Omental fat pad (tissue), 4 donors: ENCODE measurements around the gene SPAG17. TPM values are rescaled to one million over a fixed set of nuclear protein-coding genes. Genes with fewer than 3 reads are reported as not detected.

Experiments used
- ATAC-seq: fragments of 150-250 bp; one replicate; pipeline ENCODE4 v1.9.1; 2016; ENCODE audit warnings: mild to moderate bottlenecking, moderate library complexity; ENCODE audit not compliant: low FRiP score
- DNase-seq: peaks from one replicate; pipeline ENCODE4 v3.0.0-alpha.2; 2019; ENCODE audit warnings: low spot score
- CTCF ChIP-seq, 3 donors: fragments of 450-650 bp; IDR thresholded peaks; one replicate each; pipeline ENCODE4 v1.5.1; 2016 to 2017; ENCODE audit warnings: antibody characterized with exemption in 3 of 3, mild to moderate bottlenecking in 3 of 3, moderate library complexity in 2 of 3
- total RNA-seq, 4 donors: library from RNA; depleted of rRNA; stranded (reverse); fragments of >200 nt; gene quantifications; one replicate each; pipeline ENCODE4 v1.1.0, GENCODE V29; 2016

Gene SPAG17
- total RNA-seq, 4 donors from 2014 or later = 0.16 to 1.2 (median 0.24) TPM; not detected in 1

- DNase-seq = no peak
- no peak for TF ChIP-seq CTCF (IDR thresholded peaks at IDR 0.05)
Observed at GRCh38 chr1:118210723-118211110, 25.7 kb upstream of the SPAG17 start.

GRCh38 chr1:118210051-118210722 lies 25.2 kb upstream of the SPAG17 start:
- TF ChIP-seq CTCF (IDR thresholded peaks at IDR 0.05) = no peak
- ATAC-seq (no peak), DNase-seq (no peak)

More at GRCh38 chr1:118210723-118211110, 25.7 kb upstream of the SPAG17 start:
- ATAC-seq = no peak

GRCh38 chr1:118209648-118210047 lies 24.6 kb upstream of the SPAG17 start:
- ATAC-seq = no peak
- TF ChIP-seq CTCF (IDR thresholded peaks at IDR 0.05) = no peak

GRCh38 chr1:118206966-118207365 lies 21.9 kb upstream of the SPAG17 start:
- no peak for TF ChIP-seq CTCF (IDR thresholded peaks at IDR 0.05)
- DNase-seq = no peak
- ATAC-seq = no peak

More at GRCh38 chr1:118209648-118210047, 24.6 kb upstream of the SPAG17 start:
- no peak for DNase-seq

- no peak for ATAC-seq
- TF ChIP-seq CTCF (IDR thresholded peaks at IDR 0.05) = no peak
- DNase-seq = no peak
Observed at GRCh38 chr1:118204648-118205047, 19.6 kb upstream of the SPAG17 start.

GRCh38 chr1:118204105-118204504 lies 19.1 kb upstream of the SPAG17 start:
- no peak for TF ChIP-seq CTCF (IDR thresholded peaks at IDR 0.05)
- ATAC-seq (no peak), DNase-seq (no peak)

GRCh38 chr1:118202076-118202608 lies 17.1 kb upstream of the SPAG17 start:
- DNase-seq = no peak
- no peak for TF ChIP-seq CTCF (IDR thresholded peaks at IDR 0.05)
- no peak for ATAC-seq
